GM13977 (cell line): ENCODE measurements around the gene DYTN.

Source experiments
- DNase-seq: peaks from one replicate; pipeline ENCODE4 v3.0.0; 2012; ENCODE audit warnings: low spot score
- CTCF ChIP-seq: IDR thresholded peaks from 2 replicates; pipeline ENCODE4 v1.5.1; 2012; ENCODE audit warnings: mild to moderate bottlenecking, control low read depth; ENCODE audit not compliant: insufficient read depth; ENCODE audit errors: extremely low read depth, missing control alignments
- in situ Hi-C: fragments of 300-500 bp; cut with MboI; formaldehyde crosslinking; loops from one replicate; pipeline ENCODE4 v1.12.0; 2022; ENCODE audit warnings: low sequenced_read_pairs, low pct_unique_long_range_greater_than_20kb, mixed read lengths, inconsistent platforms; ENCODE audit not compliant: unreplicated experiment

The DYTN gene

GRCh38 chr2:206688453-206688852, 29.7 kb downstream of the DYTN start:
- in situ Hi-C loops = no loop called here
- DNase-seq = no peak
- TF ChIP-seq CTCF = no peak

- DNase-seq = no peak
- TF ChIP-seq CTCF = no peak
- in situ Hi-C loops = no loop called here
Measured at GRCh38 chr2:206683546-206683945, 34.6 kb downstream of the DYTN start.

- in situ Hi-C loops = no loop called here
- no peak for TF ChIP-seq CTCF
- DNase-seq = no peak
Measured at GRCh38 chr2:206670531-206671319, 47.5 kb downstream of the DYTN start.

DNA sequence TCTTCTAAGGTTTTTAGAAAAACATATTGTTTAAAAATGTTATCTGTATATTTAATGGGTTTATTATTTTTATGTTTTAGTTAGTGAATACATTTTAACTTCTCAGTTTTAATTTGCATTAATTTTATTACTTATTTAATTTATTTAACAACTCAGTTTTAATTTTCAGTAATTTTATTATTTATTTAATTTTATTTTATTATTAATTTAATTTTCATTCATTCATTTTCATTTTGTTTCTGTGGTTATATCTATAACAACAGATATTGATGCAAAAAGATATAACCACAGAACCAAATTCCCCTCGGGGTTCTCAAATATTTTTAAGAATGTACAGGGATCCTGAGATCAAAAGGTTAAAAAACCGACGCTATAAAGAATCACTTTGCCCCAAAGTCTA, 52.9 kb downstream of the DYTN start:
- no peak for DNase-seq
- in situ Hi-C loops = no loop called here

GRCh38 chr2:206657087-206657486, 61.1 kb downstream of the DYTN start:
- no peak for TF ChIP-seq CTCF
- in situ Hi-C loops = no loop called here

More for the DNA sequence above, 52.9 kb downstream of the DYTN start:
- no peak for TF ChIP-seq CTCF

GRCh38 chr2:206647985-206648384, 70.2 kb downstream of the DYTN start:
- no peak for DNase-seq
- in situ Hi-C loops = no loop called here
- TF ChIP-seq CTCF = no peak

More at GRCh38 chr2:206657087-206657486, 61.1 kb downstream of the DYTN start:
- DNase-seq = no peak
